NCI-H1105 treated with DMSO at 0.1 percent for 48 hours (cell line): ENCODE measurements around the gene RNU4-1.
"Not testable (repeated sequence)": the region's sequence is repeated elsewhere in the genome, so short reads cannot be mapped to it uniquely, and the experiment has no call there.

Experiments used
- DNase-seq: peaks from one replicate; lab custom pipeline; 2025; lab: John Stamatoyannopoulos, UW

Gene RNU4-1

DNA sequence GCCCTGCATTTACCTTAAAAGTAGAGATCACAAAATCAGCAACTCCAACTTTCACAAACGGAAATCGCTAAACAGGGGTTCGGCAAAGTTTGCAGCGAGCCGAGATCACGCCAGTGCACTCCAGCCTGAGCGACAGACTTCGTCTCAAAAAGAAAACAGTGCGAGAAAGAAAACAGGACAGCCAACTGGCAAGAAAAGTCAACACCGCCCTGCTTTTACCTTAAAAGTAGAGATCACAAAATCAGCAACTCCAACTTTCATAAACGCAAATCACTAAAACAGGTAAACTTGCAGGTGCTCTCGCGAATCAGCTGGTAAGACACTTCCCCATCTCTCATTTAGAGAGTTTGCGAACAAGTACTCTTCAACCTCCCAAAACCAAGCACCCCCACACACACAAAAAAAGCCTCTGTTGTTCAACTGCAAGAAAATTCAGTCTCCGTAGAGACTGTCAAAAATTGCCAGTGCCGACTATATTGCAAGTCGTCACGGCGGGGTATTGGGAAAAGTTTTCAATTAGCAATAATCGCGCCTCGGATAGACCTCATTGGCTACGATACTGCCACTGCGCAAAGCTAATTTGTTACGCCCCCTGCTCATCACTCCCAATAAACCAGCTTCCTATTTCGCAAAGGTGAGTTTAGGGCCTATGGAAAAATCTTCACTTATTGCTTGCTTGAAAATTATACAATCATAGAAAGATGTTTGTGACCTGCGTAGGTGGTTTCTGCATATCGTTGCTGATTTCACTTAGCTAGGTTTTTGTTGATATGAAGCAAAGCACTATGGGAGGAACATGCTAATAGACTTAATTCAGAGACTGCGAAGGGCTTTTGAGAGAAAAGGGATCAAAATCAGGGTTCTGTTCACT lies at the start of gene RNU4-1:
TSS of gene RNU4-1 (minus strand) at position 577 of the 871 bp plus-strand sequence.
- DNase-seq, result peak; percentile 90

DNA sequence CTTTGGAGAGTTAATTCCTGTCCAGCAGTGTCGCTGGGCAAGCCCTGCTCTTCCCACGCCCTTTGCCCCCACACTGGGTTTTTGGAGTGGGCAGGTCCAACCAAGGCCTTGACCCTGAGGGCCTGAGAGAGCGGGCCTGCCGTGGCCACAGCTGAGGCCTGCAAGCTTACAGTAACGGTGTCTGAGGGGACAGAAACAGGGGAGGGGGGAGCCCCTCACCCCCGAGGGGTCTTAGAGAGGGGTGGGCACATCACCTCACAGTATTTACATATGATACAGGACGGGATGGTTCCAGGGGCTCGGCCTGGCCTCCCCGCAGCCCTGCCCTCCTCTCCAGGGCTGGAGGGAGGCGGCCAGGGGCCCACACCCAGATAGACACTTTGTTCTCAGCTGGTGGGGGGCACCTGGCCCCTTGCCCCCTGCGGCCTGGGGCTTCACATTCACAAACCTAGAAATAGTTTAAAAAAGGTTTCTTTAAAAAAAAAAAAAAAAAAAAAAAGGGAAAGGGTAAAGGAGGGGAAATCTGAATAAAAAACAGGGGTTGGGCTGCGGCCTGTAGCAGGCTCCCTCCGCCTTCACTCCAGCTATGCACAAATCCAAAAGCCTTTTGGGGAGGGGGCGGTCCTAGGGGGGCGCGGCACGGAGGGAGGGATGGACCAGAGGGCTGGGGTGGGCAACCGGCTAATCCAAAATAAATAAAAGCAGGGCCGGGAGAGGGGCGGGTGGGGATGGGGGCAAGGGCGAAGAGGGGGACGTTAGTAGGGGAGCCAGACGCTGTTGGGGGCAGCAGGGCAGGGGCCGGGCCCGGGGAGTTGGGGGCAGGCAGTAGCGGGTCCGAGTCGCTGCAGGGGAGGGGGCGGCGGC lies 49.4 kb upstream of the RNU4-1 start:
- DNase-seq, result no peak

DNA sequence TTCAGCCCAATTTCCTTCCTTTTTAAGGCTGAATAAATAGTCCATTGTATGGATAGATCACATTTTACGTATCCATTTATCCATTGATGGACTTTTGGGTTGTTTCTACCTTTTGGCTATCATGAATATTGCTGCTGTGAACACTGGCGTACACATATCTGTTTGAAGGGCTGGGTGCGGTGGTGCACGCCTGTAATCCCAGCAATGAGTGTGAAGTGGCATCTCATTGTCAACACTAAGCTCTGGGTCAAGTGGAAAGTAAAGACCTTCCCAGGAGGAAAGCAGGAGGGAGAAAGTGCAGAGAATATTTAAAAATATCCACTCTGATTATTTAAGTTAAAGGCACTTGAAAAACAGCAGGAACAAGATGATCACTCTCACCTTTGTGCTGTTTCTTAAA lies 46.2 kb upstream of the RNU4-1 start:
- no peak for DNase-seq

DNA sequence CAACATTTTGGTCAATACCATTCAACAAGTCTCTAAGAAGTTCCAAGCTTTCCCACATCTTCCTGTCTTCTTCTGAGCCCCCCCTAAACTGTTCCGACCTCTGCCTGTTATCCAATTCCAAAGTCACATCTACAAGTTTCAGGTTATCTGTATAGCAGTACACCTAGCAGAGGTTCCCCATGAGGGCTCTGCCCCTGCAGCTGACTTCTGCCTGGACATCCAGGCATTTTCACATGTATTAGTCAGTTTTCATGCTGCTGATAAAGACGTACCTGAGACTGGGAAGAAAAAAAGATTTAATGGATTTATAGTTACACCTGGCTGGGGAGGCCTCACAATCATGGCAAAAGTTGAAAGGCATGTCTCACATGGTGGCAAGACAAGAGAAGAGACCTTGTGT lies 44.7 kb upstream of the RNU4-1 start:
- DNase-seq, result no peak

DNA sequence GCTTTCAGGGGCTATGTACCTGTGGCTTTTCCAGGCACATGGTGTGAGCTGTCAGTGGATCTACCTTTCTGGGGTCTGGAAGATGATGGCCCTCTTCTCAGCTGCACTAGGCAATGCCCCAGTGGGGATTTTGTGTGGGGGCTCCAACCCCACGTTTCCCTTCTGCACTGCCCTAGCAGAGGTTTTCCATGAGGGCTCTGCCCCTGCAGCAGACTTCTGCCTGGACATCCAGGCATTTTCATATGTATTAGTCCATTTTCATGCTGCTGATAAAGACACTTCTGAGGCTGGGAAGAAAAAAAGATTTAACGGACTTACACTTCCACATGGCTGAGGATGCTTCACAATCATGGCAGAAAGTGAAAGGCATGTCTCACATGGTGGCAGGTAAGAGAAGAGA lies 43.4 kb upstream of the RNU4-1 start:
- DNase-seq, result not testable (repeated sequence)

DNA sequence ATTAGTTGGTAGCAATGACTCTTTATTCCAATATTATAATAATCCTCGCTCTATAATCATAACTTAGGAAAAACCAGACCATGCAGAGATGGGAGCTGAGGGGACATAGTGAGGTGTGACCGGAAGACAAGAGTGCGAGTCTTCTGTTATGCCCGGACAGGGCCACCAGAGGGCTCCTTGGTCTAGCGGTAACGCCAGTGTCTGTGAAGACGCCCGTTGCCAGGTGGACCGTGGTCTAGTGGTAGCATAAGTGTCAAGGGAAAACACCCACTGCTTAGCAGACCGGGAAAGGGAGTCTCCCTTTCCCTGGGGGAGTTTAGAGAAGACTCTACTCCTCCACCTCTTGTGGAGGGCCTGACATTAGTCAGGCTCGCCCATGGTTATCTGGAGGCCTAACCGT lies 42.4 kb upstream of the RNU4-1 start:
- DNase-seq, result peak; percentile 47

DNA sequence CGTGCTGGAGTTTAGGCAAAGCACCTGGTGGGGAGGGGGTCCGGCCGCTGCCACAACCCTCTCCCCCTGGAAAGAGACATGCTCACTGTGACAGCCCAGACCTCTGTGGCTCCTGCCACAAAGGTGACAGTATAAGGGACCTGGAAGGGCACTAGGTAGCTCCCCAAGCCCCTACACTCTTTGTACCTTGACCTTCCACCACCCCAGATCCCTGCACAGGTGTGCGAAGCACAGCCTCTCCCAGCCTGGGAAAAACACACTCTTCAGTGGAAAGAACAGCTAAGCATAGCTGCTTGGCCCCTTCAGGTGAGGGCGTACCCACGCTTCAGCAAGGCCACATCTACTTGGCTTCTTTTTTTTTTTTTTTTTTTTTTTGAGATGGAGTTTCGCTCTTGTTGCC lies 39.5 kb upstream of the RNU4-1 start:
- DNase-seq, result no peak

DNA sequence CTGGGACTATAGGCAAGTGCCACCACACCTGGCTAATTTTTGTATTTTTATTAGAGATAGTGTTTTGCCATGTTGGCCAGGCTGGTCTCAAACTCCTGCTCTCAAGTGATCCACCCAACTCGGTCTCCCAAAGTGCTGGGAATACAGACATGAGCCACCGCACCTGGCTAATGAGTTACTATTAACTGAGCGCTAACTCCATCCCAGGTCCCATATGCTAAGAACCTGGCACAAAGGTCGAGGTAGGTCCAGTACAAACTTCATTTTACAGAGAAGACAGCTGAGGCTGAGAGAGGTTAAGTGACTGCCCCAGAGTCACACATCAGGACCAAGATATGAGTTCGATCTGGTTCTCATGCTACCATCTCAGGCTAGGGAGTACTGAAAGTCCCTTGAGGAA lies 39.0 kb upstream of the RNU4-1 start:
- no peak for DNase-seq

DNA sequence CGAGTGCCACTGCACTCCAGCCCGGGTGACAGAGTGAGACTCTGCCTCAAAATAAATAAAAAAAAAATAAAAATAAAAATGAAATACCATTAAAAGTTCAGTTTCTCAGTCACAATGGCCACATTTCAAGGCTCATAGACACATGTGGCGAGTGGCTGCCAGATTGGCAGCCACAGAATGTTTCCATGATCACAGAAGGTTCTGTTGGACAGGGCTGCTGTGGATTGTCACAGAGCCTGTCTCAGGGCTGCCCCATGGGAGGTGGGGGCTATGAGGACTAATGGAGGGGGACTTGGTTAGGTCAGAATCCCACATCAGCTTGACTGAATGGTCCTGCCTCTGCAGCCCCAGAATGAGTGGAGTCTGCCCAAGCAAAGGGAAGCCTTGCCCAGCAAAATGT lies 38.4 kb upstream of the RNU4-1 start:
- DNase-seq, result no peak

DNA sequence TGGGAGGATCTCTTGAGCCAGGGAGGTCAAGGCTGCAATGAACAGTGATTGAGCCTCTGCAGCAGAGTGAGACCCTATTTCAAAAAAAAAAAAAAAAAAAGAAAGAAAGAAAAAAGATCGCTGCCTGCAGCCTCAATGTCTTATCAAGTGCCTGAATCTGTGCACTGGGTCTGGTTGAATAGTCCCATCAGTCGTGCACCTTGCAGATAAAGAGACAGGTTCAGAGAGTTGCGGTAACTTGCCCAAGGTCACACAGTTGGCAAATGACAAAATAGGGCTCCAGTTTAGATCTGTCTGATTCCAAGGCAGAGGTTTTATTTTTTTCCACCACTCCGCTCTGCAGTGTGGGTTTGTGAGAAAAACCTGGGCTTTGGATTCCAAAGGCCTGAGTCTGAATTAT lies 35.2 kb upstream of the RNU4-1 start:
- DNase-seq, result no peak

DNA sequence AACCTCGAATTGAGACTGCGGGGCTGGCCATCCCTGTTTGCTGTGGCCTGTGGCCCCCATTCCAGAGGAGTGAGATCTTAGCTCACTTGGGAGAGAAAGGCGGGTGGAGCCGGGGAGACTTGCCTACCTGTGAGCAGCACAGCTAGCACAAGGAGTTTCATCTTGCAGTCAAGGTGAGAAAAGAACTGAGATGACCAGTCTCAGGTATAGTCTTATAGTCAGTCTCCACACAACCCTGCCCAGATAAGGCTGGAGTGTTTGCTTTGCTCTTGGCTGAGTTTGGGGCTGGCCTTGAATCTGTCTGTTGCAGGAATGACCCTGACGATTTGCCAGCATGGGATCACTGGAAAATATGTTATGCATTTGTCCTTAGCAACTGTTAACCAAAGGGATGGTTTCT lies 34.6 kb upstream of the RNU4-1 start, which contains the start of gene PLA2G1B:
TSS of gene PLA2G1B (minus strand) at position 187 of the 400 bp plus-strand sequence. CDS start at position 161, 26 bp downstream.
- no peak for DNase-seq

DNA sequence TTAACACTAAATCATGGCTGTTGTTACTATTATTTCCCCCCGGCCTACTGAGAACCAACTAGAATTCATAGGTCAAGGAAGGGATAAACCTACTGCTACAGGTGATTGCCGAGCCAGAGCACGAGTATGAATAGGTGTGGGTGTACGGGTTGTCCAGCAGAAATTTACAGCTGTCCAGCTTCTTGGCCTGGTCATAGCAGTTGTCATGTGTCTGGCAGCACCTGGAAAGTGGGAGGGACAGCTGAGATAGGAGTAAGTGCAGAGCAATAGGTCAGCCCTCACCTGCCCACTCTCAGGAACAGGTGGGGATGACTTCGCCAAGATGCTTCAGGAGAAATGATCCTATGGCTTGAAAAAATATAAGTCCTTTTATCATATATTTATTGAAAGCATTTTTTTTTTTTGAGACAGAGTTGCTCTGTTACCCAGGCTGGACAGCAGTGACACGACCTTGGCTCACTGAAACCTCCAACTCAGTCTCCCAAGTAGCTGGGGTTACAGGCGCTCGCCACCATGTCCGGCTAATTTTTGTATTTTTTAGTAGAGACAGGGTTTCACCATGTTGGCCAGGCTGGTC lies 31.9 kb upstream of the RNU4-1 start:
- DNase-seq, result no peak

DNA sequence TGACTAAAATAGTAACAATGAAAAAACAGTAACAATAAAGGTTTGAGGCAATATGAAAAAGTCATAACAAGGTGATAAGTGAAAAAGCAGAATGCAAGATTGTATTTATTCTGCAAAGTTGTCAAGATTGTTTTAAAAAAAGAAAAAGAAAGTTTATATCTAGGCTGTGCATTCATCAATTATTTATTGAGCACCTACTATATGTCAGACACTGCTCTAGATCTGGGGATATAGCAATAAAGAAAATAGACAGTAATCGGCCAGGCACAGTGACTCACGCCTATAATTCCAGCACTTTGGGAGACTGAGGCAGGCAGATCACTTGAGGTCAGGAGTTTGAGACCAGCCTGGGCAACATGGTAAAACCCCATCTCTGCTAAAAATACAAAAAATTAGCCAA lies 30.7 kb upstream of the RNU4-1 start:
- no peak for DNase-seq

DNA sequence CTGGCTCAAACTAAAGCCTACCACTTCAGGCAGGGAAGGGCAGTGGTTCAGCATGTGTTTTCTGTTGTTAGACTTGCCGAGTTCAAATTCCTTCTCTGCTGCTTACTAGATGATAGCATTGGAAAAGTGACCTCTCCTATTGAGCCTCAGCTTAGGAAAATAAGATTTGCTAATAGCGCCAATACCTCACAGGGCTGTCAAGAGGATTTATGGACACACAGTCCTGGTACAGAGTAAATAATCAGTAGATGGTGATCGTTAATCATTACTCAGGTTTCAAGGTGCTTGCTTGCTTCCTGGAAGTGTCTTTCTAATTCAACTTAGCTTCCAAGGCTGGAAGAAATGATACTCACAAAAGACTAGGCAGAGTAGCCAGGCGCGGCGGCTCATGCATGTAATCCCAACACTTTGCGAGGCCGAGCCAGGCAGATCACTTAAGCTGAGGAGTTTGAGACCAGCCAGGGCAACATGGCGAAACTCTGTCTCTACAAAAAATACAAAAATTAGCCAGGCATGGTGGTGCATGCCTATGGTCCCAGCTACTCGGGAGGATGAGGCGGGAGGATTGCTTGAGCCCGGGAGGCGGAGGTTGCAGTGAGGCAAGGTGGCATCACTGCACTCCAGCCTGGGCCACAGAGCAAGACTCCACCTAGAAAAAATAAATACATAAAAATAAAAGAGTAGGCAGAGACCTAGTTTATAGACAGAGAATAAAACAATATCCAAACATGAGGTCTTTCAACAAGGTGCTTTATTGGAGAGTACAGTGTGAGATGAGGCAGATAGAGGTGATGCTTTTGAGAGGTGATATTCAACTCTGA lies 28.6 kb upstream of the RNU4-1 start:
- no peak for DNase-seq

DNA sequence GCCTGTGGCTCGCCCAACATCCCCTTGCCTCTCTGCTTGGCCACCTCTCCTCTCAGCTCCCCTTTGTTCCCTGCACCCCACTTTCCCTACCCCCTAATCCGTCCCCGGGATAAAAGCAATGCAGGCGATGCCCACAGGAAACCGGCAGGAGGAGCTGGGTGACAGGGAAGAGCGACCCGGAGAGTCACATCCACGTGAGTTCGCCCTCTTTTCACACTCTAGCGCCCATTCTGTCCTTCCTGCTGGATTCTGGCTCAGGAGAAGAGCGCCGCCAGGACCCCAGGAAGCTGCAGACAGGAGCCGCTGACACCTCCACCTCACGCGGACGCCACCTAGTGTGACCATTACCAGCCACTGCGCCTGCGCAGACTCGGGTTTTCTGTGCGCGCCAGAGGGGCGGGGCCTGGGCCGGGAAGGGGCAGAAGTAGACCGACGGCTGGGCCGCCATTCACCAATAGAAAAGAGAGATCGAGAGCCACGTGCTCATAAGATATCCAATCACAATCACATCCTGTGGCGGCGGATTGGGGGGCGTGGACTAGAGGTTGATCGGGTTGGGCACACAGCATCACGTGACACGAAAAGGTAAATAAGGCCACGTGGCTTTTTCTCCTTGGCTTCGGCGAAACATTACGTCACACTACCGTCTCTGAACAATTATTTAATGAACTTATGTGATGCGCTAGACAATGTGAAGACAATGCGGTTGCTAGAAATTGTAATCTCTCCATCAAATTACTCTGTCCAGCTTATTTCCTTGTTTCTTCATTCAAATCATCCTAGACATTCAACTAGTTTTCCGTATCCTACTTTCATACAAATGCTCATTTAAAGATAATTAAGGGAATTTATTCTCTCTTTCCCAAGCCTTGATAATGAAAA lies 24.4 kb upstream of the RNU4-1 start:
- DNase-seq, result peak; percentile 100

DNA sequence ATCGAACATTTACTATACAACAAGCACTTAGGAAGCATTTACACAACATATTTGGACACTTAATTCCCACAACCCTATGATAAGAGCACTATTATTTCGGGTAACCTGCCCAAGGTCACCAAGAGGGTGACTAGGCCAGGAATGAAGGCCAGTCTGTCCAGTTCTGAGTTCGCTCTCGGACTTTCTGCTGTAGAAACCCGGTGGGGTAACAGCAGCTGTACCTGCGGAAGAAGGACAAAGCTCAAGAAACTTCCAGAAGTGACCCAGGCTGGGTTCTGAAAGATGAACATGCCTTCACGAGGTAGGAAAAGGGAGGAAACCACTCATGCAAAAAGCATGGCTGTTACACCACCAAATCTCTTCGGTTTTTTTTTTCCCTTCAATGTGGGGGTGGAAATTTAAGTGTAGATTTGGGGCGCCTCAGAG lies 23.8 kb upstream of the RNU4-1 start:
- DNase-seq, result no peak

DNA sequence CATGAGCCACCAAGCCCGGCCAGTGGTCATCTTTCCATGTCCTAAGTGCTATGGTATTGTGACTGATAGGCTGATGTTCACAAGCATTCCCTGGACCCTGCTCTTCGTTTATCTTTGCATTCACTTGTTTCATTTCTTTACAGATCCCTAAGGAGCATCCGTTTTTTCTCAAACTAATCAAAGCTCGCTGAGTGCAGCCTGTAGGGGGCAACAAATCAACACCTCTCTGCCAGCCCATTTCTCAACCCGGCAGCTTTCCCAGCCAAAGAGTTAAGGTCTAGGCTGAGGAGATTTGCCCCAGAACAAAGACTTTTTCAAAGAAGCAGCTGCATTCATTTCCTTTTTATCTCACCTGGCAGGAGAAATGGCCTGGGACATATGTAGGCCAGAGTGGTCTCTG lies 21.2 kb upstream of the RNU4-1 start:
- DNase-seq, result no peak

DNA sequence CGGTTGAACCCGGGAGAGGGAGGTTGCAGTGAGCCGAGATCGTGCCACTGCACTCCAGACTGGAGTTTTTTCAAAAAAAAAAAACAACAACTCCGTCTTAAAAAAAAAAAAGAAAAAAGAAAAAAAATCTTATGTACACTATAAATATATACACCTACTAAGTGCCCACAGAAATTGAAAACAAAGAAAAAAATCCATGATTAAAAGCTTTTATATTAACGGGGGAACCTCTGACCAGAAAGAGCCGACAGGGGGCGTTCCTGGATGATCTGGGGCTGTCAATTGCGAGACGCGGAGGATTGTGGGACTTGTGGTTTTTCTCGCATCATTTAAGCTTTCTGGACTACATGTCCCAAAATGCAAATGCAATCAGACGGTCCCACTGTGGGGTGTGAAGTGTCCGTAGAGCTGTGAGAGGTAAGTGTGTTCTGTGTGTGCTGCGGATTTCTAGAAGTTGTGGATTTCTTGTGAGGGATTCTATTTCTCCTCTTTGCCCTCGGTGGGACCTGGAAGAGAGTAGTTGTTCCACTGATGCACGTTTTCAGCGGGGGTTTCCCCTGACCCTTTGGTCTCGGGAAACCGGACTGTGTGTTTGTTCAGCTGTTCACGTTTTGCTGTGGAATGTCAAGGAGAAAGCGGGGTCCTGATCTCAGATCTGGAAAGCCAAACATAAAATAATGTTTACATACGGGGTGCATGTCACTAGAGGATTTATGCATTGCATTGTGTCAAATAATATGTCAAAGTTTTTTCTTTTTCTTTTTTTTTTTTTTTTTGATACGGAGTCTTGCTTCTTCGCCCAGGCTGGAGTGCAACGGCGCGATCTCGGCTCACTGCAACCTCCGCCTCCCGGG lies 9.2 kb upstream of the RNU4-1 start, which contains the start of gene SIRT4:
TSS of gene SIRT4 (plus strand) at position 360 of the 854 bp plus-strand sequence. CDS start 1,241 bp downstream, outside the sequence.
- peak; percentile 96 for DNase-seq

DNA sequence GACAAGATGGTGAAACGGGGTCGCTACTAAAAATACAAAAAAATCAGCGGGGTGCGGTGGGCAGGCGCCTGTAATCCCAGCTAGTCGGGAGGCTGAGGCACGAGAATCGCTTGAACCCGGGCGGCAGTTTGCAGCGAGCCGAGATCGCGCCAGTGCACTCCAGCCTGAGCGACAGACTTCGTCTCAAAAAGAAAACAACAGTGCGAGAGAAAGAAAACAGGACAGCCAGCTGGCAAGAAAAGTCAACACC lies 701 bp downstream of the RNU4-1 start:
- DNase-seq, result no peak
